ENCODE measurements around the gene KLK8. TPM values are rescaled to one million over a fixed set of nuclear protein-coding genes. Genes with fewer than 3 reads are reported as not detected.
"Not testable (repeated sequence)": the region's sequence is repeated elsewhere in the genome, so short reads cannot be mapped to it uniquely, and the experiment has no call there.

KLK8 gene
- polyA plus RNA-seq, 3 donors, result not detected

GRCh38 chr19:50974702-50975556, 26.5 kb downstream of the KLK8 start:
- Mint-ChIP-seq H3K9me3 (peaks cover 0 to 3% (median 0%) of the 10 kb centered on the region in 7 donors), H3K36me3 (no peaks in the 10 kb centered on the region), H3K4me1 (no peaks in the 10 kb centered on the region), H3K27me3 (ENCODE audit: low read depth in 3 of 3) (peaks cover 12 to 18% (median 15%) of the 10 kb centered on the region in 3 donors), H3K4me3 (no peak overlapping the region), H3K27ac (no peak overlapping the region)
- Histone ChIP-seq H3K4me3 (replicated peaks in 1 of 3; ENCODE audit: low read depth in 2 of 3, low read length in 3 of 3) (no peak overlapping the region), H3K4me2 (replicated peaks; ENCODE audit: extremely low read depth, low read length, poor library complexity, severe bottlenecking) (no peak overlapping the region), H4K20me1 (ENCODE audit: insufficient read depth, low read length) (no peaks in the 10 kb centered on the region), H3K9me3 (replicated peaks in 1 of 2; ENCODE audit: control insufficient read depth in 1 of 2, insufficient read depth in 1 of 2, low read length in 2 of 2) (no peaks in the 10 kb centered on the region), H2AFZ (ENCODE audit: insufficient read depth, low read depth, low read length, poor library complexity, severe bottlenecking) (no peak overlapping the region), H3K9ac (ENCODE audit: insufficient read depth, low read length, poor library complexity, severe bottlenecking) (no peak overlapping the region), H3K36me3 (replicated peaks in 1 of 2; ENCODE audit: control insufficient read depth in 1 of 2, insufficient read depth in 2 of 2, low read length in 2 of 2) (no peaks in the 10 kb centered on the region), H3K27ac (ENCODE audit: low read depth in 1 of 2, low read length in 2 of 2) (no peak overlapping the region), H3K27me3 (ENCODE audit: control insufficient read depth in 2 of 2, insufficient read depth in 2 of 2, low read length in 2 of 2) (peaks cover 0 to 3% of the 10 kb centered on the region in 2 donors), H3K4me1 (ENCODE audit: control insufficient read depth in 1 of 2, insufficient read depth in 2 of 2, low read length in 2 of 2) (no peaks in the 10 kb centered on the region), H3K79me2 (ENCODE audit: insufficient read depth, low read length) (no peaks in the 10 kb centered on the region)
- intact Hi-C loops (cut with micrococcal nuclease), result no loop called here
- WGBS (ENCODE audit: insufficient coverage), result 79% methylated on average over 2 of the region's 9 CpGs
- no peak for TF ChIP-seq CTCF (IDR thresholded peaks at IDR 0.05)
- no peak for DNase-seq

- no peaks in the 10 kb centered on the region for H3K4me1 ChIP-seq (ENCODE audit: control insufficient read depth in 1 of 2, insufficient read depth in 2 of 2, low read length in 2 of 2)
- H3K4me3 Mint-ChIP-seq, result no peak overlapping the region
- TF ChIP-seq CTCF (IDR thresholded peaks at IDR 0.05), result no peak
- no peaks in the 10 kb centered on the region for H4K20me1 ChIP-seq (ENCODE audit: insufficient read depth, low read length)
- no peak overlapping the region for H3K9ac ChIP-seq (ENCODE audit: insufficient read depth, low read length, poor library complexity, severe bottlenecking)
- H3K27me3 ChIP-seq (ENCODE audit: control insufficient read depth in 2 of 2, insufficient read depth in 2 of 2, low read length in 2 of 2), result no peaks in the 10 kb centered on the region
- 80% methylated on average over 7 of the region's 9 CpGs for WGBS (ENCODE audit: insufficient coverage)
- H3K79me2 ChIP-seq (ENCODE audit: insufficient read depth, low read length), result no peaks in the 10 kb centered on the region
- intact Hi-C loops (cut with micrococcal nuclease), result no loop called here
- no peak overlapping the region for H3K27ac Mint-ChIP-seq
- H3K9me3 Mint-ChIP-seq, result peaks cover 0 to 3% (median 0%) of the 10 kb centered on the region in 7 donors
- no peak overlapping the region for H3K4me2 ChIP-seq (replicated peaks; ENCODE audit: extremely low read depth, low read length, poor library complexity, severe bottlenecking)
- no peaks in the 10 kb centered on the region for H3K9me3 ChIP-seq (replicated peaks in 1 of 2; ENCODE audit: control insufficient read depth in 1 of 2, insufficient read depth in 1 of 2, low read length in 2 of 2)
- H3K36me3 ChIP-seq (replicated peaks in 1 of 2; ENCODE audit: control insufficient read depth in 1 of 2, insufficient read depth in 2 of 2, low read length in 2 of 2), result no peaks in the 10 kb centered on the region
- no peak overlapping the region for H2AFZ ChIP-seq (ENCODE audit: insufficient read depth, low read depth, low read length, poor library complexity, severe bottlenecking)
- peaks cover 8 to 13% (median 10%) of the 10 kb centered on the region in 3 donors for H3K27me3 Mint-ChIP-seq (ENCODE audit: low read depth in 3 of 3)
- DNase-seq, result no peak
- H3K27ac ChIP-seq (ENCODE audit: low read depth in 1 of 2, low read length in 2 of 2), result no peak overlapping the region
- no peak overlapping the region for H3K4me3 ChIP-seq (replicated peaks in 1 of 3; ENCODE audit: low read depth in 2 of 3, low read length in 3 of 3)
- H3K4me1 Mint-ChIP-seq, result no peaks in the 10 kb centered on the region
- H3K36me3 Mint-ChIP-seq, result no peaks in the 10 kb centered on the region
These were observed 28.5 kb downstream of the KLK8 start for GRCh38 chr19:50972795-50973376.

- intact Hi-C loops (cut with micrococcal nuclease); H3K9ac ChIP-seq (ENCODE audit: insufficient read depth, low read length, poor library complexity, severe bottlenecking); H3K4me2 ChIP-seq (replicated peaks; ENCODE audit: extremely low read depth, low read length, poor library complexity, severe bottlenecking); H3K27ac ChIP-seq (ENCODE audit: low read depth in 1 of 2, low read length in 2 of 2); H2AFZ ChIP-seq (ENCODE audit: insufficient read depth, low read depth, low read length, poor library complexity, severe bottlenecking); H3K27ac Mint-ChIP-seq; H3K36me3 Mint-ChIP-seq; H3K4me1 ChIP-seq (ENCODE audit: control insufficient read depth in 1 of 2, insufficient read depth in 2 of 2, low read length in 2 of 2); H3K9me3 ChIP-seq (replicated peaks in 1 of 2; ENCODE audit: control insufficient read depth in 1 of 2, insufficient read depth in 1 of 2, low read length in 2 of 2); H3K36me3 ChIP-seq (replicated peaks in 1 of 2; ENCODE audit: control insufficient read depth in 1 of 2, insufficient read depth in 2 of 2, low read length in 2 of 2); H3K79me2 ChIP-seq (ENCODE audit: insufficient read depth, low read length); H3K4me3 ChIP-seq (replicated peaks in 1 of 3; ENCODE audit: low read depth in 2 of 3, low read length in 3 of 3); H3K4me3 Mint-ChIP-seq; H3K9me3 Mint-ChIP-seq; DNase-seq; H4K20me1 ChIP-seq (ENCODE audit: insufficient read depth, low read length); H3K27me3 ChIP-seq (ENCODE audit: control insufficient read depth in 2 of 2, insufficient read depth in 2 of 2, low read length in 2 of 2); H3K4me1 Mint-ChIP-seq: not testable (repeated sequence)
- peaks cover 8 to 19% (median 14%) of the 10 kb centered on the region in 3 donors for H3K27me3 Mint-ChIP-seq (ENCODE audit: low read depth in 3 of 3)
- 80% methylated on average over 1 of the region's 3 CpGs for WGBS (ENCODE audit: insufficient coverage)
These were observed 31.6 kb downstream of the KLK8 start for GRCh38 chr19:50969810-50970209.
